Jurkat, Clone E6-1 (cell line): ENCODE results near the gene FREM2. TPM values are rescaled to one million over a fixed set of nuclear protein-coding genes. Genes with fewer than 3 reads are reported as not detected.

Source experiments
- DNase-seq: peaks from one replicate; pipeline ENCODE4 v3.0.0-alpha.2; 2011; ENCODE audit warnings: low read depth, low spot score
- H3K4me3 ChIP-seq: 2 replicates; pipeline ENCODE4 v1.5.1; 2011; ENCODE audit warnings: mild to moderate bottlenecking, low read length, control low read depth, moderate library complexity
- polyA plus RNA-seq: library from polyadenylated mRNA; unstranded; fragments of >200 nt; gene quantifications from one replicate; pipeline ENCODE4 v1.2.1, GENCODE V29; 2012; ENCODE audit warnings: missing spikeins; ENCODE audit not compliant: insufficient read length, insufficient read depth

Gene FREM2
- not detected for polyA plus RNA-seq

GRCh38 chr13:38686577-38687245, at the start of gene FREM2:
TSS of gene FREM2 (plus strand) at chr13:38687077. CDS start at chr13:38687345, 268 bp downstream.
- no peak within 1 kb of the TSS for H3K4me3 ChIP-seq
- DNase-seq = no peak

- DNase-seq = no peak
Observed at GRCh38 chr13:38637576-38637975, 49.3 kb upstream of the FREM2 start.

GRCh38 chr13:38641164-38641948, 45.5 kb upstream of the FREM2 start:
- no peak overlapping the region for H3K4me3 ChIP-seq
- no peak for DNase-seq

More at GRCh38 chr13:38637576-38637975, 49.3 kb upstream of the FREM2 start:
- H3K4me3 ChIP-seq = no peak overlapping the region

- H3K4me3 ChIP-seq = no peak overlapping the region
- DNase-seq = no peak
Observed at GRCh38 chr13:38647312-38647711, 39.6 kb upstream of the FREM2 start.

GRCh38 chr13:38648912-38649311, 38.0 kb upstream of the FREM2 start:
- H3K4me3 ChIP-seq = no peak overlapping the region
- DNase-seq = no peak

GRCh38 chr13:38656699-38657098, 30.2 kb upstream of the FREM2 start:
- no peak overlapping the region for H3K4me3 ChIP-seq

GRCh38 chr13:38657191-38657590, 29.7 kb upstream of the FREM2 start:
- no peak for DNase-seq
- no peak overlapping the region for H3K4me3 ChIP-seq

More at GRCh38 chr13:38656699-38657098, 30.2 kb upstream of the FREM2 start:
- DNase-seq = no peak

- no peak for DNase-seq
- no peak overlapping the region for H3K4me3 ChIP-seq
Observed at GRCh38 chr13:38658906-38659305, 28.0 kb upstream of the FREM2 start.

GRCh38 chr13:38661010-38661675, 25.7 kb upstream of the FREM2 start:
- no peak for DNase-seq
- no peak overlapping the region for H3K4me3 ChIP-seq

- DNase-seq = no peak
- no peak overlapping the region for H3K4me3 ChIP-seq
Observed at GRCh38 chr13:38662362-38662761, 24.5 kb upstream of the FREM2 start.

- no peak for DNase-seq
- no peak overlapping the region for H3K4me3 ChIP-seq
Observed at GRCh38 chr13:38664906-38665305, 22.0 kb upstream of the FREM2 start.

GRCh38 chr13:38667526-38668109, 19.3 kb upstream of the FREM2 start:
- H3K4me3 ChIP-seq = no peak overlapping the region
- DNase-seq = no peak

GRCh38 chr13:38669234-38669964, 17.5 kb upstream of the FREM2 start:
- no peak overlapping the region for H3K4me3 ChIP-seq
- no peak for DNase-seq

GRCh38 chr13:38670627-38671026, 16.2 kb upstream of the FREM2 start:
- no peak overlapping the region for H3K4me3 ChIP-seq
- DNase-seq = no peak

- no peak for DNase-seq
- H3K4me3 ChIP-seq = no peak overlapping the region
Observed at GRCh38 chr13:38671980-38672379, 14.9 kb upstream of the FREM2 start.

GRCh38 chr13:38674208-38674607, 12.7 kb upstream of the FREM2 start:
- H3K4me3 ChIP-seq = no peak overlapping the region
- no peak for DNase-seq

- no peak overlapping the region for H3K4me3 ChIP-seq
- no peak for DNase-seq
Observed at GRCh38 chr13:38680912-38681311, 6.0 kb upstream of the FREM2 start.

GRCh38 chr13:38684714-38685113, 2.2 kb upstream of the FREM2 start:
- no peak overlapping the region for H3K4me3 ChIP-seq
- DNase-seq = no peak

GRCh38 chr13:38685431-38685830, 1.4 kb upstream of the FREM2 start:
- no peak overlapping the region for H3K4me3 ChIP-seq

More at GRCh38 chr13:38685431-38685830, 1.4 kb upstream of the FREM2 start:
- DNase-seq = no peak
